NCI-H345 (cell line): ENCODE measurements around the gene FBLN5.
"Not testable (repeated sequence)": the region's sequence is repeated elsewhere in the genome, so short reads cannot be mapped to it uniquely, and the experiment has no call there.

Experiments
- DNase-seq: peaks from one replicate; lab custom pipeline; 2025; lab: John Stamatoyannopoulos, UW

The FBLN5 gene

DNA sequence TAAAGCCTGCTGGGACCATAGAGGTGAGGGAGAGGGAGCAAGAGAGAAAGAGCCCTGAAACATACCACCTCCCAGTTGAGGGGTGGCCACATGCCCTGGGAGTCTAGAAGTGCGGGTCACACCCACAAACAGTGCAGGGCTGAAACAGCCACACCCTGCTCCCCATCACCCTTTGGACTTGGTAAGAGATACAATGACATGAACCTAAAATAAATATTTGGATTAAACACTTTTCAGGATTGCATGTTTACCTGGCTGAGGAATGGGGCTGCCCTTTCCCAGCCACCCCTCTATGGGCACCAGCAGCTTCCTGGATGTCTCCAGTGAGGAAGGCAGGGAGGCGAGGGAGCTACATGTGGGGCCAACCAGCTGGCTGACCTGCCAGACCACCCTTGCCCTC, 41.1 kb downstream of the FBLN5 start:
- DNase-seq, result no peak

DNA sequence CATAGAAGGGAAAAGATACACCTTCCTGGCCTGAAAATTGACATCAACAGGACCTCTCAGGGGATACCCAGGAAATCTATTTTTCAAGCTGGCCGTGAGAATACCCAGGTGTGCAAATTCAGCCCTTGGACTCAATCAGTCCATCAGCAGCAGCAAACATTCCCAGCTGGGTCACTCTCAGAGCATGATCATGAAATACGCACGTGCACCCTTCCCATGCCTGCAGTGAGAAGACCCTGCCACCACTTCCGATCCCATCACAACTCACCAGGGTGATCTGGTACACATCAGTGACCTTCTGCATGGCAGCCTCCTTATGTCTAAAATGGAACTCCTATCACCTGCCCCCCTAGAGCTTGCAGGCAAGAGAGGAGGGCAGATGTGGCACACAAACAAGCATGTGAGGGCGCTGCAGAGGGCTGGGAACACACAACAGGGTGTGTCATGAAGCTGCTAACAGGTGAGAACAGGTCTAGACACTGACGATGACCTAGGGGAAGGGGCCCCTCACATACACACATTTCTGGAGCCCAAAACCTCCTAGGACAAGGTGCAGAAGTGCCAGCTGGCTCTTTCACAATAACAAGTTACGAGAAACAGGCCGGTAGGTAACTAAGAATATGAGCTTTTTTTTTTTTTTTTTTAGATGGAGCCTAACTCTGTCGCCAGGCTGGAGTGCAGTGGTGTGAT, 42.4 kb downstream of the FBLN5 start:
- DNase-seq, result no peak

DNA sequence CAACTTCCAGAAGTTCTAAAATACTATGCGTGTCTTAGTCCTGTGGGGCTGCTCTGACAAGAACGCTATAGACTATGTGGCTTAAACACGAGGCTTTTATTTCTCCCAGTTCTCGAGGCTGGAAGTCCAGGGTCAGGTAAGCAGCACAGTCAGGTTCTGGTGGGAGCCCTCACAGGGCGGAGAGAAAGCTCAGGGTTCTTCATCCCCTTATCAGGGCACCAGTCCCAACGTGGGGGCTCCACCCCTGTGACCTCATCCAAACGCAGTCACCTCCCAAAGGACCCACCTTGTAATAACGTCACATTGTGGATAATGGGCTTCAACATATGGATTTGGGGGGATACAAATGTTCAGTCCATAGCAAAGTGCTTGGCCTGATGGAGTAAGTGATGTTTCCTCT, 43.0 kb downstream of the FBLN5 start:
- DNase-seq, result no peak

DNA sequence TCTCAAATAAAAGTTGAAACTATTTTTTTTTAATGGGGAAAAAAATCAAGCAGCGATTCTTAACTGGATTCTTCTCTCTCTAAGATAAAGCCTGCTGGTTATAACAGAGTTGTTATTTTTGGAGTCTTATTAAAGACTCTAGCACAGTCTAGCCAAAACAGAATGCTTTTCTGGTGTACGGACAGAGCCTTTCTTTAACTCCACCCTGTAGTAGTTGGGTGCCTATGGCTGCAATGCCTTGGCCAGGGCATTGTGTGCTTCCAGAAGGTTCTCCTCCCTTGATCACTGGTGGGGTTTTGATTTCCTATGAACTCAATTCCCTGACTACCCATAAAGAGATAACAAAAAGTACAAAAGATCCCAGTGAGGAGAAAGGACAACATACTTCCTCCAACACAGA, 44.4 kb downstream of the FBLN5 start:
- no peak for DNase-seq

DNA sequence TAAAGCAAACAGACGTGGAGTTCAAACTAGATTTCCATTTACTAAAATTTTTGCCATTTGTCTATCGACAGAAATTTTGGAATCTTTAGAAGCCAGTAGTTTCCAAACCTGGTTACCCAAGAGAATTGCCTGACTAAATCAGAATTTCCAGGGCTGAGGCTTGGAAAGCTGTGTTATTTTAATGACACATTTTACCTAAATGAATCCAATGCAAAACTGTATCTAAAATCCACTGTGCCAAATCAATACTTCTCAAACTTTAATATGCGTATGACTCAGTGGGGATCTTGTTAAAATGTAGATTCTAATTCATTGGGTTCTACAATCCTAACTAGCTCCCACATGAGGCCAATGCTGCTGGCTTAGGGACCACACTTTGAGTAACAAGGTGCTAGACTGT, 45.2 kb downstream of the FBLN5 start:
- DNase-seq, result no peak

DNA sequence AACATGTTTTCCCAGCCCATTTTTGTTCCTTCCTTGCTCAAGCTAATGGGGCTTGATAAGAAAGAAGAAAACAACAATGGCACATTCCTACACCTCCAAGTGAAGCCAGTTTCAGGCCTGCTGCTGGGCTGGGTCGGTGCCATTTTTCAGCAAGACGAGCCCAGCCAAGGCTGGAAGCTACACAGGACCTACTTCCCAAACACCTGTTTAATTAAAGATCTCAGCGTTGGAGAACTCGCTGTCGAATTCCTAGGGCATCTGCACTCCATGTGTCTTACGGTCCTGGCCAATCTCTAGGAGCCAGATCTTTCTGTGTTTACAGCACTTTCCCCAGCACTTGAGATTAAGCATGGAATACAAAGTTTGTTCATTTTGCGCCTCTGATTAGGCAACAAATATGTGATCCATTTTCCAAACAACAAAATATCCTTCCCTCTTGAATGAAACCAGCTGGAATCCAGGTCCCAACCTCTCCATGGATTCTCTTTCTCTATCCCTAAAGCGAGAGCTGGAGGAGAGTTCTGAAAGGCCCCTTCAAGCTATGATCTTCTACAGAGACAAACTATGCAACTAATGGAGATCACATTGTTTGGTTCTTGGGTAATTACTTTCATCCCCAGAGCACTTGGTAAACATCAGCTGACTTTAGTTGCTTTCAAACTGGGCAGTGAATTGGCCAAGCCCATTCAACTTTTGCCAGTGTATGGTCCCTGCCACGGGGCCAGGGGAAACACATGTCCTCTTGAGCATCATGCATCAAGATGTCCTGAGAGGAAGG, 45.9 kb downstream of the FBLN5 start:
- no peak for DNase-seq

DNA sequence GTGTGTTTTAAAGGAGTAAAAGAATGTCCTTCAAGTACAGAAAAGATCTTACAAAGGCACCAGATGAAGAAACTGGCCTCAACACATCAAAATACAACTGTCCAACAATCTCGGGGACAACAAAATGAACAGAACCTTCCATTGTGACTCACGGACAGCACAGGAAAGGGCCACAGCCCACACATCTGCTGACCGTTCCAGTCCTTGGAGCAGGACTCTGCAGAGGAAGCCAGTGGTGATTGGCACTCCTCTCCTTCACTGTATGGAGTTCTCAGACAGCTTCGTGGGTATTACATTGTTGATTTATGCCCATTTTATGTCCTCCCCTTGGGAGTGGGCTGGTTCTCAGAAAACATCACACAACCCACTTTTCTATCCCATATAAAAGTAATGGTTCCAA, 47.7 kb downstream of the FBLN5 start:
- DNase-seq, result no peak

DNA sequence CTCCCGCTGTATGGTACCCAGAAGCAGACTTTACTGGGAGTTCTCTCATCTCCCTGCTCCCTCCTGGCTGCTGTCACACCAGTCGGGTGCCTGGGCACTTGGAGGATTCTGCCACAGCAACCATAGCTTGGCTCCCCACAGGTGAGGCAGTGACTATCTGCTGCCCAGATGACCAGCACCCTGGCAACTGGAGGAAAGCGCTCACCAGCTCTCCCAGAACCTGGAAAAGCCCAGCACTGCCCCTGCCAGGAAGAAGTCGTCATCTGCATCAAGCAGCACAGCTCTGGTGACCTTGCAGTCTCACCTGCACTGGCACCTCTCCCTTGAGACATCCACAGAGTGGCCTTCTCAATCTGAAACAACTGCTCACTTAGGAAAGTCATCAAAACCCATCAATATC, 48.3 kb downstream of the FBLN5 start:
- DNase-seq, result no peak

DNA sequence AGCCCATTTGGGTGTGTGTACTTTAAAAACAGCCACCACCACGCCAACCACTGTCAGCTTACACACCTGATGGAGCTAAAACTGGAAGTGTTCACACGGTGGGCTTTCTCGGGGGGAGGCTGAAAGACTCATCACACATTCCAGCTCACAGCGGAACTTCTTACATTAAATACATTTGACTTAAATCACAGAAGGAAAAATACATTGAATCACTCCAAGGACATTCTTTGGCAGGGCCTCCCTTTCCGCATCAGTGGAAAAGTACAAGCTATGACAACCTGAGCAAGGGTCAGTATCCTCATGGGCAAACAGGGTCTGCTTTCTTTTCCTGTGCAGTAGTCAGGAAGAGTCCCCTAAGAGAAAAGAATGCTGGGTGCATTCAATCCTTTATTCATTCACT, 49.1 kb downstream of the FBLN5 start:
- DNase-seq, result no peak

DNA sequence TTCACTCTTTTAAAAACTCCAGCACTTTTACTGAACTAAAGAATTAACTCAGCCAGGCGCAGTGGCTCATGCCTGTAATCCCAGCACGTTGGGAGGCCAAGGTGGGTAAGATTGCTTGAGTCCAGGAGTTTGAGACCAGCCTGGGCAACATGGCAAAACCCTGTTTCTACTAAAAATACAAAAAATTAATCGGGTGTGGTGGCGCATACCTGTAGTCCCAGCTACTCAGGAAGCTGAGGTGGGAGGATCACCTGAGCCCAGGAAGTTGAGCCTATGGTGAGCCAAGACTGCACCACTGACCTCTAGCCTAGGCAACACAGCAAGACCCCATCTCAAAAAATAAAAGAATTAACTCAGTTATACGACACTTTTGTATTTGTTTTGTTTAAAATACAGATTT, 49.8 kb downstream of the FBLN5 start:
- not testable (repeated sequence) for DNase-seq

DNA sequence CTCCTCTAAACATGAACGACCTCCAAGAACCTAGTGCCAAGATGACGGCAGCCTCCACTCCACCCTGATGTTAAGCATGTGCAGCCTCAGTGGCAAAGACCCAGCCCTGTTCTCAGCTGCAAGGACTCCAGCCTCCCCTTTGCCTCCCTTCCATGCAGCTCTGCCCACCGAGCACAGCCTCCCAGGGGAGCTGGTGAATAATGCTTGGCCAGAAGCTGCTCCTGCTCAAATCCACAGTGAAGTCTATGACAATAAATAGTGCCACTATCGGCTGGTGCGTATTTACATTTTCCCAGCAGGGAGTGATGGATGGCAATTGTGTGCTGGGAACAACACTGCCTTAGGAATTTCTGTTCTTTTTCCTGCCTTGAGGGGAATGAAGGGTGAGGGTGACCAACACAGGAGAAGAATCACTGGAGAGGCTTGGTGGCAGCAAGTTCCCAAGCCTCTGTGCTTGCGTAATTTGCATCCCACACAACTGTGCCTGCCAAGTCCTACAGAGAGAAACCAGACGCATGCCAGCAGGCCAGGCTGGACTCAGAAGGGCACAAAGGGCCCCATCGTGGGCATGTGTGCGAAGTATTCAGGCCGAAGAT, 50.3 kb downstream of the FBLN5 start:
- peak; percentile 32 for DNase-seq

DNA sequence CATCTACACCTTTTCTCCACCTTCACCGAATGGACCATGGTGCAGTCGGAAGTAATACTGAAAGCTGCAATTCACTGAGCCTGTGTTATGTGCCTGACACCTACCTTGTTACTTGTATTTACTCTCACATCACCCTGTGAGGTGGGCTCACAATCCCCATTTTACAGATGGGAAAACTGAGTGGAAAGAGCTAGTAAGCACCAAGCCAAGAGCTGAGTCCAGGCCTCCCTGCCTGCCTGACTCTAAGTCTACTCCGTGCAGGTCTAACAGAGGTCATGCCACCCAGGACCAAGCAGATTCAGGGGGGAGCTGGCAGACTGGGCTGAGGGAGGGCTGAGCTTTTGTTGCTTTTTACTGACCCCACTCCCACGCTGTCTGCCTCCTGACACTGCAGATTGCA, 51.1 kb downstream of the FBLN5 start:
- no peak for DNase-seq

DNA sequence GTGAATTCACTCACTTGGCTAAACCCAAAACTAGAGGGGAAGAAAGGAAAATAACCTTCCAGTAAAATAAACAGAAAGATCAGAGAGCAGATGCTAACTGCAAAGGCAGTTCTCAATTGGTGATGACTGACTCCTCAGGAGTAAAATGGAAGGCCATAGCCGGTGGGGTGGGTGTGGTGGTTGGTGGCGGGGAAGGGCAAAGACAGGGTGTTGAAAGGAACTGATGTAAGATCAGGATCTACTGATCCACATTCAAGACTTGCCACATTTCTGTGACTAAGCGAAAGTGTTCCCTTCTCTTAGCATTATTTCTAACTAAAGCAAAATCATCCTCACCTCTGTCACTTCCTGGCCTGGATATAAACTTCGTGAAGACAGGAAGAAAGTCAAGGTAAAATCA, 53.8 kb downstream of the FBLN5 start:
- no peak for DNase-seq

DNA sequence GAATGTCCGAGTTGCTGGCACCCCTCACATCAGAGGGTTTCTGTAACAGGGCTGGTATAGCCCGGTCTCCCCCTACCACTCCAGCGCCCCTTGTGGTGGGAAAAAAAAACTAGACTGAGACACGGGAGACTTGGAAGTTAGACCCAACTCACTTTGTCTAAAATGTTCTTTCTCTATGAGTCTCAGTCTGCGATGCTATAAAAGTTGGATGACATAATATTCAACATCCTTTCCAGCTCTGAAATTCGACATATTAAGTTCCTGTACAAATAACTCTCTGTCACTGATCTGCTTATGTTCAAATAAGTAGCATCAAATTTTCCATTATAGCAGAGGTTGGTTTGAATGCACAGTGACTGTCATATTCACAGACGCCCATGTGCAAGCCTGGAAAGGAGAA, 54.5 kb downstream of the FBLN5 start:
- no peak for DNase-seq

DNA sequence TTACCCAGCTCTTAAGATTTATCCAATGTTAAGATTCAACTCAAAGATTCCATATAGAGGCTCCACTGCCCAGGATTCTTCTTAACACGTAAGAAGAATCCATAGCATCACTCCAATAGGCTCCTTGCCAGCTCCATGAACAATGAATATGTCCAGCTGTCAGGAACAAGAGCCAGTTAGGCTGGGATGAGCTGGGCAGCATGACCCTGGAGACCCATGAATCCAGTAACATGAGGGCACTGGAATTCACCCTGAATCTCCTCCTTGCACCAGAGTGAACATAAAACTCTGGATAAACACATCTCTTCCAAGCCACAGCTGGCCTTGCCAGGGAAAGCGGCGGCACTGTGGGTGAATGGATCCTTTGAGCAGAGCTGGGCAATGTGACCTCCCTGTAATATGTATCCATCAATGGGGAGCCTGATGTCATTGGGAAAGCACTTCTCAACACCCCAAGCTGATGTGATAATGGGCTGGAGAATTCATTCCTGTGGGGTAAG, 55.7 kb downstream of the FBLN5 start:
- DNase-seq, result no peak

DNA sequence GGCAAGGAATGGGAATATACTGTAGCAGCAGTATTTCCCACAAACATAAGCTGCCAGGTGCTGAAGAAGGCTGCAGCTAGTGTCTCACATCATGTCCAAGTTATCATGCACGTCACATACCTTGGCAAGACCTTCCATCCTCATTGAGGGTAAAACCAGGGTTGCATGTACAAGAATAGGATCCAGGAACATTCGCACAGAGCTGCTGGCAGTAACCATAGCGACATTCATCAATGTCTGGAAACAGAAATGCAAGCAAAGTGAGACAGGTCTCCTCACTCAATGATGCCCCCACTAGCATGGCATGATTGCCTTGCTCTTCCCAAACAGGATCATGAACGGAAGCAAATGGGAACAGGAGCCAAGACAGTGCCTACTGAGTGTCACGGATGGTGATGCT, 56.4 kb downstream of the FBLN5 start:
- DNase-seq, result no peak

DNA sequence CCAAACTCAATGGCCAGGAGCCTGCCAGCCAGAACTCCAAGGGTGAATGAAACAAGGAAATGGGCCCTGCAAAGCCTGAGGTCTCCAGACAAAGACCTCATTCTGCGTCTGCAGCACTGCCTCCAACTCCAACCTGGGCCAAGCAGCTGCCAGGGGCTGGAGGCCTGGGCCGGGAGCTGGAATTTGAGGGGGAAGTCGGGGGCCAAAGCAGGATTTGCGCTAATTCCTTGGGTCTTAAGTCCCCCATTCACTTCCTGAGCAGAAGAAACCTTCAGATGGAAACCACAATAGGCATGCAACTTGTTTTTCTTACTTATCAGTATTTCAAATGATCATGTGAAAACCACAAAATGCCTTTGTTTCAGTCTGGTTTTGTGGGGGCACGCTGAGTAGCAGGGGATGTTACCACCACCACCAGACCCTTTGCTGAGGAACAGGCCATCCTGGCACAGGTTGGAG, 57.2 kb downstream of the FBLN5 start:
- no peak for DNase-seq

DNA sequence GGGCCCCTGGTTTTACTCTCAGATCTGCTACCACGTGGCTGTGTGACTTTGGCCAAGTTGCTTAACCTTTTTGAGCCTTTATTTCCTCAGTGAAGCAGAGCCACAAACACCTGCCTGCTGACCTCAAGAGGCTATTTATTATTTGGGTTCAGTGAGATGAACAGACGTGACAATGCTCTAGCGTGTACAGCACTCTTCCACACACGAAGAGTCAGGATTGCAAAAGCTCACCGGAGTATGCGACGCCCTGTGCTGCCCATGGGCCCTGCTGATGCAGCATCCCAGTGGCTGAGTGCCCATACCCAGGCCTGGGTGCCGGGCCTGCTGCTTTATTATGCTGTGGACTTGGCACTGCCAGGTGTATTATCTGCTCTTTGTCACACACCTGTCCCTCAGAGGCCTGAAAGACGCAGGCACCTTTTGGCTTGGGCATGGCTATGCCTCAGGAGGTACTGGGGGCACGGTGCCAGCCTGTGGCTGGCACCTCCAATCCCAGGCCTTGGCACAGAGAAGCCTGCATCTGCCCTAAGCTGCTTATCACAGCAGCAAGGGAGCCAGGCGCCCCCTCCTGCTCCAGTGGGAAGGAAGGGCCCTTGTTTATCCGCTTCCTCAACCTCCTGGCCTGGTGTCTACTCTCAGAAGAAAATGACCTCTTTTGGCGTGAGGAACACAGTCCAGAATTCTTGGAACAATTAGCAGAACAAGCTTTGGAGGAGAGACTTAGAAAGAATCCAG, 57.9 kb downstream of the FBLN5 start:
- no peak for DNase-seq

DNA sequence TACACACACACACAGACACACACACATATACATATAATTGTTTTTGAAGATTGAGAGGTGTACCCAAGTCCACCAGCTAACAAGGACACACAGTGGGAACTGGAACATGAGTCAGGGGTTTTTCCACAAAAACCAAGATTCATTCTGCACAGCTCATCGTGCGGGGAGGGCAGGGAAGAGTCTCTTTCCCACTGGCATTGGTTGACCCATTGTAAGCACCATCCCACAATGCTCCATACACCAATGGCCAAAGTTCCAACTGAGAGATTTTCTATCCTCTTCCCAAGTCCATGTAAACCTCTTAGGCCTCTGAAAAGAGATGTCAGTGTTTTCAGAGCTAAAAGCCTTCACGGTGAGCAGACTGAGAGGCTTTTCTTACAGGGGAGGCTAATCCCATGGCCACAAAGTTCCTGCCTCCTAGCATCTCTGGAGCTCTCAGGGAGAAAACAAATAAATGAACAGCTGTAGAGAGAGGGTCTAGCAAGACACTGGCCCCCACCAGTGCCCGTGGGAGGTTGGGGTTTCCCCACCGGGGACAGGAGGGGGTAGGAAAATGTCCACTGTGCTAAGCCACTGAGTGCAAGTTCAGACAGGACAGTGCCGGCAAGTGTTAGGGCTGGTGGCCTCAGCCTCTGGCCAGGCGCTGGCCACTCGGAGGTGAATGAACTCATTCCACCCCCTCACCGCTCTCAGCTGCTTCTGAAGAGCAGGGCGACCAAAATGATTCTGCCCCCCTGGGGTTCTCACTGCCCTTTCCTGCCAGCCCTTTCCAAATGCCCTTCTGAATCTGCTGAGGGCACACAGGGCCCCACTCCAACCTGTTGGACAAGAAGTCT, 58.6 kb downstream of the FBLN5 start:
- no peak for DNase-seq

DNA sequence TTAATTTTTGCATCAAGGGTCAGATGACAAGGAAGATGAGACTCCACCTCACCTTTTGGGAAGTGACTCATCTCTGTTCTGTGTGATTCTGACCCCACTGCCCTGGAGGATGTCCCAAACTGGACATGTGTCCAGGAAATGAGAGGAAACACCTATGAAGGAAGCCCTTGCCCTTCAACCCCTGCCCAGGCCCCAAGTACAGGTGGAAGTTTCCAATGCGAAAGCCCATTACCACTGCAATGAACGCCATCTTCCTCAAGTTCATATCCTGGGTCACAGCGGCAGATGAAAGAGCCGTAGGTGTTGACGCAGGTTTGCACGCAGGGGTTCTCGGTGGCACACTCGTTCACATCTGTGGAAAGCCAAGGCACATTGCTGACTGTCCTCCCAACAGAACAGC, 60.5 kb downstream of the FBLN5 start:
- DNase-seq, result no peak

DNA sequence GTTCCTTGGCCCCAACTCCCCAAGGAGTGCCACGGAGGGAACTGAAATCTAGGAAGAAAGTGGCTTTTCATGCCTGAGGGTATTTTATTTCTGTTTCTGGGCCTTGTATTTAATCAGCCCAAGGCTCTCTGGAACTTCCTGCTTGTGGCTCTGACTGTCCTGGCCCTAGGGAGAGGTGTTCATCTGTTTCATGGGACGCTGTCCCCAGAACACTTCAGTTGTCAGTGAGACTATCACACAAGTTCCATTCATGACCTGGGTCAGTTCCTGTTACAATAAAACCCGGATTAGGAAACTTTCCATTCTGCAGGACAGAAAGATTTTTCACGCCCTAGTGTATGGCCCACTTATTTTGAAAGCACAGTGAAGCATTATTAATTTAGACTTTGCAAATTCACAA, 61.7 kb downstream of the FBLN5 start:
- DNase-seq, result no peak
